ENCODE measurements around the gene EIF5B. TPM values are rescaled to one million over a fixed set of nuclear protein-coding genes. Genes with fewer than 3 reads are reported as not detected.

The EIF5B gene
- total and polyA plus RNA-seq, 2 donors (not counting 1 experiment from before 2014, with no cell fraction given) = 7.4 to 22.8 TPM

DNA sequence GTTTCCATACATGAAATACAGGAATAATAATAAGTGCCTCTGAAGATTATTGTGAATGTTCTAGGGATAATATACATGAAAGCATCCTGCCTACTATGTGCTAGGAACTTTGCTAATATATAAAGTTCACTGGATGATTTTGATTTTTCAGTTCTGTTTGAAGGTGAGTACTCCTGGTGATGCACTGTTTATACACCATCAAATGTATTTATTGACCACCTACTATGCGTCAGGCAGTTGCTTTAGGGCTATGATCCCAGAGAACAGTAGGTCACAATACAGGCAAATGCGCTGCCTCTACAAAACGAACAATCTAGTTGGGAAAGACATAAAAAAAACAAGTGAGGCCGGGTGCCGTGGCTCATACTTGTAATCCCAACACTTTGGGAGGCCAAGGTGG lies 11.8 kb upstream of the EIF5B start:
- no peak for DNase-seq (ENCODE audit: low read depth in 2 of 2)
- Histone ChIP-seq H3K9ac (ENCODE audit: insufficient read depth, low read length) (no peak overlapping the region), H3K27ac (ENCODE audit: insufficient read depth, low read length) (no peak overlapping the region), H4K20me1 (ENCODE audit: control insufficient read depth, extremely low read depth, insufficient read depth, low read length) (no peaks in the 10 kb centered on the region), H3K79me2 (ENCODE audit: control insufficient read depth, insufficient read depth, low read length) (peaks cover 4% of the 10 kb centered on the region), H3K4me2 (ENCODE audit: extremely low read depth, insufficient read depth, low read length) (no peak overlapping the region), H3K36me3 (ENCODE audit: control insufficient read depth, insufficient read depth, low read length) (peaks cover 15% of the 10 kb centered on the region), H3K4me1 (ENCODE audit: control insufficient read depth, extremely low read depth, insufficient read depth, low read length) (no peaks in the 10 kb centered on the region), H3K4me3 (replicated peaks in 1 of 4; ENCODE audit: control extremely low read depth in 1 of 4, insufficient read depth in 1 of 4, low read depth in 3 of 4, low read length in 4 of 4) (no peak overlapping the region), H3K27me3 (ENCODE audit: control insufficient read depth, insufficient read depth, low read length) (no peaks in the 10 kb centered on the region), H3K9me3 (ENCODE audit: control insufficient read depth, insufficient read depth, low read depth, low read length) (no peaks in the 10 kb centered on the region), H2AFZ (ENCODE audit: low read length) (no peak overlapping the region)
- TF ChIP-seq, protein P1, sequence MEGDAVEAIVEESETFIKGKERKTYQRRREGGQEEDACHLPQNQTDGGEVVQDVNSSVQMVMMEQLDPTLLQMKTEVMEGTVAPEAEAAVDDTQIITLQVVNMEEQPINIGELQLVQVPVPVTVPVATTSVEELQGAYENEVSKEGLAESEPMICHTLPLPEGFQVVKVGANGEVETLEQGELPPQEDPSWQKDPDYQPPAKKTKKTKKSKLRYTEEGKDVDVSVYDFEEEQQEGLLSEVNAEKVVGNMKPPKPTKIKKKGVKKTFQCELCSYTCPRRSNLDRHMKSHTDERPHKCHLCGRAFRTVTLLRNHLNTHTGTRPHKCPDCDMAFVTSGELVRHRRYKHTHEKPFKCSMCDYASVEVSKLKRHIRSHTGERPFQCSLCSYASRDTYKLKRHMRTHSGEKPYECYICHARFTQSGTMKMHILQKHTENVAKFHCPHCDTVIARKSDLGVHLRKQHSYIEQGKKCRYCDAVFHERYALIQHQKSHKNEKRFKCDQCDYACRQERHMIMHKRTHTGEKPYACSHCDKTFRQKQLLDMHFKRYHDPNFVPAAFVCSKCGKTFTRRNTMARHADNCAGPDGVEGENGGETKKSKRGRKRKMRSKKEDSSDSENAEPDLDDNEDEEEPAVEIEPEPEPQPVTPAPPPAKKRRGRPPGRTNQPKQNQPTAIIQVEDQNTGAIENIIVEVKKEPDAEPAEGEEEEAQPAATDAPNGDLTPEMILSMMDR (conservative IDR thresholded peaks at IDR 0.05 in 1 of 2, IDR thresholded peaks at IDR 0.05 in 1 of 2; ENCODE audit: low read depth in 1 of 2, low read length in 2 of 2) = no peak
- no peak for TF ChIP-seq EZH2 (IDR thresholded peaks at IDR 0.05; ENCODE audit: low read length, missing control alignments)

DNA sequence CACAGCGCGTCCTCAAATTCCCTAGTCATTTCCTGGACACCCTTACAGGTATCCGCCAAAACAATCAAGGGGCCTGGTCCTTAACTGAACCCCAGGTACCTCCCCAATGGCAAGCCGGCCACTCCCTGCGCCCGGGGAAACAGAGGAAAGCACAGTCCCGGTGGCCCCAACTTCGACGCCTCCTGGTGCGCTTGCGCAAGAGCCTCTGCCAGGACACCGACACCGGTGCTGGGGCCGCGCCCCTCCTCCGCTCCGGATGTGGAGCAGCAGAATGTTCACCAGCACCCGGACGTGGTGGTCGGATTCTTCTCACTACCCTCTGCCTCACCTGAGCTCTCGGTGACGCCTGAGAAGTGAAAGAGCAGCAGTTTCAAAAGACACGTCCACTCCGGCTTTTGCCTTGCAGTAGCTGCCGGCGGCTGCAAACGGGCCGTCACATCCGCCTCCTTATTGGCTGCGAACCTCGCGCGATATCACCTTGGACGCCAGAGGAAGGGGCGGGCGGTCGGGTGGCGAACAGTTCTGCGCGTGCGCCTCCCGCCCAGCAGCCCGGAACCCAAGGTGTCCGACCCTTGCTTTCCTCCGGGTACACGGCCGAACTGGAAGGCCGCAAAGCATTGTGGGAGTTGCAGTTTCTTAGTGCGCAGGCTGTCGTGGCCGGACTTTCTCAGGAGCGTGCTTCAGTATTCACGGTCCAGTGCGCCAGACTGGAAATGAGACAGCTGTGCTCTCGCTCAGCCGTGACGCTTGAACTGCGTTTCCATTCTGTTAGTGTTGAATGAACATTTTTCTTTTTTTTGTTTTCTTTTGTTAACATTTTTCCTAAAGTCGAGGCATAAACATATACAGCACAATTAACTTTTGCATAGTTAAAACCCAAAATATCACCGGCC lies 1.0 kb upstream of the EIF5B start, which contains the start of gene TXNDC9:
Gene TXNDC9 (minus strand): TSS at position 423 of the 893 bp plus-strand sequence. CDS start 3,123 bp downstream, outside the sequence.
- Histone ChIP-seq H3K36me3 (ENCODE audit: control insufficient read depth, insufficient read depth, low read length) (no peaks in the 10 kb centered on the region), H3K9ac (ENCODE audit: insufficient read depth, low read length) (peak within 1 kb of the TSS; percentile 85), H3K9me3 (ENCODE audit: control insufficient read depth, insufficient read depth, low read depth, low read length) (no peaks in the 10 kb centered on the region), H3K4me2 (ENCODE audit: extremely low read depth, insufficient read depth, low read length) (peak within 1 kb of the TSS; percentile 99), H3K4me1 (ENCODE audit: control insufficient read depth, extremely low read depth, insufficient read depth, low read length) (peaks cover 2% of the 10 kb centered on the region), H3K4me3 (replicated peaks in 1 of 4; ENCODE audit: control extremely low read depth in 1 of 4, insufficient read depth in 1 of 4, low read depth in 3 of 4, low read length in 4 of 4) (peak within 1 kb of the TSS; percentile 89 to 97 (median 91)), H4K20me1 (ENCODE audit: control insufficient read depth, extremely low read depth, insufficient read depth, low read length) (no peaks in the 10 kb centered on the region), H3K27me3 (ENCODE audit: control insufficient read depth, insufficient read depth, low read length) (no peaks in the 10 kb centered on the region), H3K79me2 (ENCODE audit: control insufficient read depth, insufficient read depth, low read length) (peaks cover 72% of the 10 kb centered on the region), H3K27ac (ENCODE audit: insufficient read depth, low read length) (peak within 1 kb of the TSS; percentile 83), H2AFZ (ENCODE audit: low read length) (peak within 1 kb of the TSS; percentile 98)
- DNase-seq (ENCODE audit: low read depth in 2 of 2) = peak; percentile 100
- no peak for TF ChIP-seq EZH2 (IDR thresholded peaks at IDR 0.05; ENCODE audit: low read length, missing control alignments)
- TF ChIP-seq, protein P1 (conservative IDR thresholded peaks at IDR 0.05 in 1 of 2, IDR thresholded peaks at IDR 0.05 in 1 of 2; ENCODE audit: low read depth in 1 of 2, low read length in 2 of 2) = no peak

DNA sequence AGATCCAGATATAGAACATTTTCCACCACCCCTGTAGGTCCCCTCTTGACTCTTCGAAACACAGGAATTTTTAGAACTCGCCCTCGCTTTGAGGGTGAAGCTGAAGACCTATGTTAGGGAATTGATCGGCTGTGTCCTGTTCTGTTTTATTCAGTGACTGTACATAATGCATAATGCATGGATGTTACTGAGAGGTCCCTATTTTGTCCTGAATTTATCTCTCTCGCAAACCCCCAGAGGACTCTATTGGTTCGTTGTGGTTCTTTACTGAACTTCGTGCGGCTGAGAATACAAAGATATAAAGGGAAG lies 431 bp upstream of the EIF5B start:
- no peak for DNase-seq (ENCODE audit: low read depth in 2 of 2)
- Histone ChIP-seq H3K36me3 (ENCODE audit: control insufficient read depth, insufficient read depth, low read length) (no peaks in the 10 kb centered on the region), H3K4me3 (replicated peaks in 1 of 4; ENCODE audit: control extremely low read depth in 1 of 4, insufficient read depth in 1 of 4, low read depth in 3 of 4, low read length in 4 of 4) (peak overlapping the region; percentile 89 to 97 (median 91)), H3K27ac (ENCODE audit: insufficient read depth, low read length) (peak overlapping the region; percentile 83), H3K9ac (ENCODE audit: insufficient read depth, low read length) (peak overlapping the region; percentile 83), H2AFZ (ENCODE audit: low read length) (peak overlapping the region; percentile 88), H3K4me1 (ENCODE audit: control insufficient read depth, extremely low read depth, insufficient read depth, low read length) (peaks cover 2% of the 10 kb centered on the region), H3K4me2 (ENCODE audit: extremely low read depth, insufficient read depth, low read length) (peak overlapping the region; percentile 90), H3K27me3 (ENCODE audit: control insufficient read depth, insufficient read depth, low read length) (no peaks in the 10 kb centered on the region), H4K20me1 (ENCODE audit: control insufficient read depth, extremely low read depth, insufficient read depth, low read length) (no peaks in the 10 kb centered on the region), H3K9me3 (ENCODE audit: control insufficient read depth, insufficient read depth, low read depth, low read length) (no peaks in the 10 kb centered on the region), H3K79me2 (ENCODE audit: control insufficient read depth, insufficient read depth, low read length) (peaks cover 78% of the 10 kb centered on the region)
- TF ChIP-seq EZH2 (IDR thresholded peaks at IDR 0.05; ENCODE audit: low read length, missing control alignments) = no peak
- TF ChIP-seq, protein P1 (conservative IDR thresholded peaks at IDR 0.05 in 1 of 2, IDR thresholded peaks at IDR 0.05 in 1 of 2; ENCODE audit: low read depth in 1 of 2, low read length in 2 of 2) = no peak
